NCI-H82 (cell line): Measurements from ENCODE around the gene NDUFS5.
"Not testable (repeated sequence)": the region's sequence is repeated elsewhere in the genome, so short reads cannot be mapped to it uniquely, and the experiment has no call there.

Experiments used
- DNase-seq: peaks from one replicate; lab custom pipeline; 2025; lab: John Stamatoyannopoulos, UW

The NDUFS5 gene

GRCh38 chr1:39026051-39026865 lies at the start of gene NDUFS5:
NDUFS5 (plus strand) TSS chr1:39026350; CDS start chr1:39028725, 2,375 bp downstream.
- peak; percentile 95 for DNase-seq

- not testable (repeated sequence) for DNase-seq
Measured at GRCh38 chr1:38977399-38978244, 48.5 kb upstream of the NDUFS5 start.

DNA sequence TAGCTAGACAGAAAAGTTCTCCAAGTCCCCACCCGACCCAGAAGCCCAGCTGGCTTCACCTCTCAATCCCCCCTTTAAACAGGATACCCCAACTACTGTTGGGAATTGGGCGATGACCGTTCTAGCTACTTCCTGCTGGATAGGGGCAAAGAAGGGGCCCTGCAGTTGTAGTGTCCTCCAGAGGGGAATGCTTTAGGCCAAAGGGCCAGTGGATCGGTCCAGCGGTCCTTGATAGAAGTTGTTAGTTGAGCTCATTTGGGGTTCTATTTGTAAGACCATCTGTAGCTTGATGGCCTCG lies 48.0 kb upstream of the NDUFS5 start:
- not testable (repeated sequence) for DNase-seq

DNA sequence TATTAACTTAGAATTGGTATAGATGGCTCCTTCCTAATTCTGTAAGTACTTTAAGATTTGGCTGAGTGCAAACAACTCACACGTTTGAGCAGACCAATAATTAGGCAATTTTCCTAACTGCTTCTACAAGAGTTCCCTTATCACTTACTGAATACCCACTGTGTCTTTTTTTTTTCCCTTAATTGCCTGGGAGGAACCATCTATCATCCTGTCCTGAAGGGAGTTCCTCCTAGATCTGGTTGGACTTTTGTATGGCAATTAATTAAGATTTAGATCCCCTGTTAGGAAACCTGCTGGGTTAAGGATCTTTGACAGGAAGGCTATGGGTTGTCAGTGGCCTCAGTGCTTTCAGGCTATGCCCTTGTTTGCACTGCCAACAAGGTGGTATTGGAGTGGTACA lies 46.8 kb upstream of the NDUFS5 start:
- DNase-seq: not testable (repeated sequence)

DNA sequence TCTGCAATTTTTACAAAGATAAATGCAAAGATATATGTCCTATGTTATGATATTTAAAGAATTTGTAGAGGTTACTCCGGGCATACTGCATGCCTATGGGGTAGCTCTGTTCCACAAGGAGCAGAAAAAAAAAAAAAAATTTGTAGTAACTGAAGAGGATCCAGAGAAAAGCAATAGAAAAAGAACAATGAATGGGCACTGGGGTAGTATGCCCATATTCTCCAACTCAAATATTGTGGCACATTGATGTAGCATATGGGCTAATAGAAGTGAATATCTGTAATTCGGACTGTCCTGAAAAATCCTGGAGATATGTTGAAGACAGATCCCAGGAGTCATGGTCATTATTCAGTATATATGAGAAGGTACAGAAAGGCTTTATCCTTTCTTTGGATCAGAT lies 36.2 kb upstream of the NDUFS5 start:
- no peak for DNase-seq

GRCh38 chr1:38990386-38990737 lies 35.8 kb upstream of the NDUFS5 start:
- DNase-seq: peak; percentile 78

GRCh38 chr1:38990738-38991637 lies 35.2 kb upstream of the NDUFS5 start, which contains the start of gene AKIRIN1:
AKIRIN1 (plus strand) TSS chr1:38991276; CDS start chr1:38991381, 105 bp downstream.
- peak; percentile 97 for DNase-seq

GRCh38 chr1:38991638-38992411 lies 34.3 kb upstream of the NDUFS5 start:
- peak; percentile 73 for DNase-seq

GRCh38 chr1:38992412-38993111 lies 33.6 kb upstream of the NDUFS5 start:
- no peak for DNase-seq

DNA sequence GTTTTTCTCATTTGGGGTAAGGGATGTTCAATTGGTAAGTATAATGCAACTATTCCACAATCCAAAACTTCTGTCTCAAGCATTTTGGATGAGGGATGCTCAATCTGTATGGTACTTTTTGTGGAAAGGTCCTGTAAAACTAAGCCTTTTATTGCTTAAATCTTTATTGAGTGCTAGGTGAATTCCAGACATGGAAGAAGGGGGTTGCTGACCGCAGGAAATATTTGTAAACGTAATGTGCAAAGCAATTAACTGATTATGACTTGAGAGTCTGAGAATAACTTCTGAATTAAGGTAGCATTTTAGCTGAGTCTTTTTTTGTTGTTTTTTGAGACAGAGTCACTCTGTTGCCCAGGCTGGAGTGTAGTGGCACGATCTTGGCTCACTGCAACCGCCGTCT lies 32.0 kb upstream of the NDUFS5 start:
- no peak for DNase-seq

DNA sequence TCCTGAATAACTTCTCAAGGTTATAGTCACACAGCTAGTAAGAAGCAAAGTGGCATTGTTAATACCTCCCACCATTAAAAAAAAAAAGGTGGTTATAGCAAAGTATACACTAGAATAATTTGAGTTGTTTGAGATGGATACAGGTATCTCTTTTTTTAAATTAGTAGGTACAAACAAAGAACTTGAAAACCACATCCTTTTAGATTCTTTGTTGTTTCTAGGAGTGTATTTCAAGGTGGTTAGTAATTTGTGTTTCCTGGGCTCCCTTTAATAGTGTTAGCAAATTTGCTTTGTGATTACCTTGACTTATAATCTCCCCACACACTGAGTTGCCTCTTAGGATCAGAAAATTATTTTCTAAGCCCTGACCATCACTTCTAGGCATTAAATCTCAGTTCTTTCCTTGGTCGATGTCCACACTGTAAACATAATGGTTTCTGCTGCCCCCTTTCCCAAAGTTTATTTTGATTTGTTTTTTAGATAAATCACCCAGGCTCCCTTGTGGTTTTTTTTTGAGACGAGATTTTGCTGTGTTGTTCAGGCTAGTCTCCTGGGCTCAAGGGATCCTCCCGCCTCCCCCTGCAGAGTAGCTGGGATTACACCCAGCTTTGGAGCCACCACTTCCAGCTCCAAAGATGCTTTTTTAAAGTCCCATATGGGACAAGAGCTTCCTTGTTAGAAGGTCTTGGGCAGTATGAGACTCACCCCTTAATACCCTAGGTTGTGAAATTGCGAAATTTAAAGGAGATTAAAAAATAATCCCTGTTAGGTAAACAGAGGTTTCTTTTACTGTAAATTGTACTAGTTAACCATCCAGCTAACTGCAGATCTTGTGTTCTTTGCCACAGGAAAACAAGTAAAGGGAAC lies 28.9 kb upstream of the NDUFS5 start:
- peak; percentile 78 for DNase-seq

GRCh38 chr1:38997901-38998190 lies 28.3 kb upstream of the NDUFS5 start:
- DNase-seq: peak; percentile 45

DNA sequence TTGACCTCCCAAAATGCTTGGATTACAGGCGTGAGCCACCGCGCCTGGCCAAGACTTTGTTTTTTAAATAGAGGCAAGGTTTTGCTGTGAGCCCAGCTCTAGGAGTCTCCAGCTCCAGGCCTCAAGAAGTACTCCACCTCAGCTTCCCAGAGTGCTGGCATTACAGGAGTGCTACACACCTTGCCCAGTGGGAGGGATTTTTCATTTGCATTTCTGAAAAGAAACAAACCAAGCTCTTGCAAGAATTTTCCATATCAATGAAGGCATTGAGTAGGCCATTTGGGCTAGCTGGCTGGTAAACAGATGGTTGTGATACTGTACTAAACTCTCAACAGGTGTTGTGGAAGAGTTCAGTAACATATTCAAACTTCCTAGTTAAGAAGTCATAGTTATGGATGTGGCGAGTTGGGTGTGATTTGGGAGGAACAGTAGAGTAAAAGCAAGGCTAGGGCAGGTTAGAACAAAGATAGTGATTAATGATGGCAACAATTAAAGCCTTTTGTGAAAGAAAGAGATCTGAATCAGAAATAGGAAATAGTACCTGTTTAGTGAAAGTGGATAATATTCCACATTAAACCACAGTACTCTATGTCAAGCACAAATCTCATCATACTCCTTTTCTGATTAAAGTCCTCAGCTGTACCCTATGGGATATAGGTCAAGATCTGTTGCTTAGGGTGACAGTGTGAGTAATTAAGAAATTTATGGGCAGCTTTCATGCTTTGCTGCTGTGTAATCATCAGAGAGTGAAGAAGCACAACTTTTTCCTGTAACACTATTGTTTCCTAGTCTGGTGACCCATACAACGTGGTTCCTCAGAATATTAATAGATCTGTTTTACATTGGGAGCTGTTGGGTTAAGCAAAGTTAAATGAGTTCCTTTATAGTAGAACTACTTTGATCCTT lies 24.4 kb upstream of the NDUFS5 start:
- no peak for DNase-seq

GRCh38 chr1:39003281-39003680 lies 22.9 kb upstream of the NDUFS5 start:
- DNase-seq: no peak

GRCh38 chr1:39003794-39004193 lies 22.4 kb upstream of the NDUFS5 start:
- DNase-seq: no peak

GRCh38 chr1:39006287-39006686 lies 19.9 kb upstream of the NDUFS5 start:
- DNase-seq: no peak

DNA sequence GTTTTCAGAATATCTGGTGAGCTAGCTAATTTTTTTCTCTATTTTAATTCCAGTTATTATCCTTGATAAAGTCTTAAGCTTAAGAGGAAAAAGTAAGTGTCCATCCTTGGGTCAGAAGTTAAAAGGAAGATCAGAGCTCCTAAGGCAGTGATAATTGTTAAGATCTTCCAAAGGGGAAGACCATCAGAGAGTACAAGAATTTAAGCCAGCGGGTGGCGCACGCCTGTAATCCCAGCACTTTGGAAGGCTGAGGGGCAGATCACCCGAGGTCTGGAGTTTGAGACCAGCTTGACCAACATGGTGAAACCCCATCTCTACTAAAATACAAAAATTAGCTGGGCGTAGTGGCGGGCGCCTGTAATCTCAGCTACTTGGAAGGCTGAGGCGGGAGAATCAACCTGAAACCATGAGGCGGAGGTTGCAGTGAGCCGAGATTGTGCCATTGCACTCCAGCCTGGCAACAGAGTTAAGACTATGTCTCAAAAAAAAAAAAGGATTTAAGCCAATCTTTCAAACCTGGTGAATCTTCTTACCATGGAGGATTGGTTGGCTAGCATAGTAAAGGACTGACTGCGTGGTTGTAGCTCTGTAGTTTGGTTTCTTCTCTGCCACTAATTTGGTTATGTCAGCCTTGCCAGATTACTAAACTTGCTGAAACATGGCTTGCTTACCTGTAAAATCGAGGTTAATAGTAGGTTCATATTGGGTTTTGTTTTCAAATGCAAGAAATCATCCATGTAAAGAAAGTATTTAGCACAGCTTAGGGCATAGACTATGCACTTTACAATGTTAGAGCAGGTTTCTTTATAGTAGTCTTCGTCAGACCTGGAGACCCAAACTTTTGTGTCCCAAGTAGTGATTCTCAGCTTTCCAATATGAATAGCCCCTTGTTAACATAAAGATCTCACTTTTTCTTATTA lies 19.2 kb upstream of the NDUFS5 start:
- DNase-seq: no peak

DNA sequence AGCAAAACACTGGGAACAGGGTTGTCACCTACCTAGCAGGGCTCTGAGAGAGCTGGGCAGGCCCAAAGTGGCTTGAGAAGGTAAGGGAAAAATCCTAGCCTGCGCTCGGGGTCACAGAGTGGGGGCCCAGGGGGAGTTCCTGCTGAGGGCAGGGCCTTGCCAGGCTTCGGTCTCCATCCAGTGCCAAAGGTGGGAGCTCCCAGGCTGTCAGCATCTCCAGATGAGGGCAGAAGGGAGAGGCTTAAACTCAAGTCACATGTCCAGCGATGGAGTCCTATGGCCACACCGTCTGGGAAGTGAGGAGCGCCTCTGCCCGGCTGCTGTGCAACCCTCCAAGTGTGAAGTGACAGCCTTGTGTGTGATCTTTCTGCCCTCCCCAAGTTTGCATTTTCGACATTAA lies 11.2 kb upstream of the NDUFS5 start:
- DNase-seq: peak; percentile 14
